Urothelium cell line (cell line): Measurements from ENCODE around the gene DHRS13.
"Not testable (repeated sequence)": the region's sequence is repeated elsewhere in the genome, so short reads cannot be mapped to it uniquely, and the experiment has no call there.

Source experiments
- DNase-seq: peaks from one replicate; pipeline ENCODE4 v3.0.0; 2011; ENCODE audit warnings: low spot score, mixed read lengths
- FAIRE-seq: peaks from 2 replicates; lab custom pipeline; 2011; peaks lifted over from hg19 to GRCh38; lab: Jason Lieb, UNC

DHRS13 gene

DNA sequence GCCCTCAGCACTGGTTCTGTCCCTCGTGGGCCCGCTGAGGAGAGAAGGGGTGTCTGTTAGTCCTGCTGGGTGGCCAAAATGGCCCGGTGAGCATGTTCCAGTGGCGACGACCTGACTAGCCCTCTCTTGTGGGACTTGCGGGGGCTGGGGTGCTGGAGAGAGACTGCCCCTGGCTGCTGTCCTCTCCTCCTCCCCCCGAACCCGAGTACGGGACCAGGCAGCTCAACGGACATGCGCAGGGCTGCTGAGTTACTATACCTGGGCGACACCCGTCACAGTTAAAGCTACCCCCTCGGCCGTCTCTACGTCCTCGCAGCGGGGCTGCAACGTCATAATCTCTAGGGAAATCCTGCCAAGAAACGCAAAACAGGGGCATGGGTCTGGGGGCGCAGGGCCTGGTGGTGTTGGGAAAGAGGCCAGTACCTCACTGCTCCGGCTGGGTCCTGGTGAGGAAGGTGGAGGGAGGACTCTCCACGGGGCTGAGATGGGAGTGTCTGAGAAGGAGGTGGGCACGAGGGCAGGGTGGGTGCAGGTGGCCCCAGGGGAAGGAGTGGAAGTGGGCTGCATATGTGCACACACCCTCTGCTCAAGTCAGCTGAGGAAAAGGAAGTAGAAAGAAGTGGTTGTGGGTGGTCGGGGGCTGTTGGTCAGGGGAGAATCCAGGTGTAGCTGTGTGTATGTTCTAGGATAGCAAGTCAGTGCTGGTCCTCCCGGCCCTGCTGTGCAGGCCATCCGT, 18.7 kb downstream of the DHRS13 start:
- no peak for DNase-seq
- peak; percentile 52 for FAIRE-seq

DNA sequence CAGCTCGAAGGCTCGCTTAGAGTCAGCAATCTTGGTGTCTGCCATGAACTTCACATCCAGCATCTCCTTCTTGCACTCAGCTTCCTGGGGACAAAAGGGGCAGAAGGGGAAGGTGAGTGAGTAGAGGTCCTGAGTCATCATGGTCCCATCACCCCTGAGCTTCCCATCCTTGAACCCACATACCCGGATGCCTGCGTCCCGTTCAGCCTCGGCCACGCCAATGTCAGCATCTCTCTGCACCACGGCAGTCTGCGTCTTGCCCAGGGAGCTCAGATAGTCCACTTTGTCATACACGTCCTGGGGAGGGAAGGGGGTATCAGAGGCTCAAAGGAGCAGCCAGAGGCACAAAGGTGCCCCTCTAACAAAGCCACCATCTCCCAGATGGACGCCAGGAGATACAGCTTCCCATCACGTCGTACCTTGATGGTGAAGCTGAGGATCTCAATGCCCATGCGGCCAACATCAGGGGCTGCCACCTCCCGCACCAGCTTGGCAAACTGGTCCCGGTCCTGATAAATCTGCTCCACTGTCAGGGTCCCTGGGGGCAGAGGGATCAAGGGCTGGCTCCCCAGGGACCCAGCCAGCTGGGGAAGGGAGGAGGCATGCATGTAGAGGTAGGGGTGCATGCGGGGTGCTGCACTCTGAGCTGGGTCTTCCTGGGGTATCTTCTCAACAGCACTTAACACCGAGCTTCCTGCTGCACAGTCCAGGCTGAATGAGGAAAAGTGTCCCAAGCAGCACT, 20.6 kb downstream of the DHRS13 start:
- FAIRE-seq = no peak
- no peak for DNase-seq

DNA sequence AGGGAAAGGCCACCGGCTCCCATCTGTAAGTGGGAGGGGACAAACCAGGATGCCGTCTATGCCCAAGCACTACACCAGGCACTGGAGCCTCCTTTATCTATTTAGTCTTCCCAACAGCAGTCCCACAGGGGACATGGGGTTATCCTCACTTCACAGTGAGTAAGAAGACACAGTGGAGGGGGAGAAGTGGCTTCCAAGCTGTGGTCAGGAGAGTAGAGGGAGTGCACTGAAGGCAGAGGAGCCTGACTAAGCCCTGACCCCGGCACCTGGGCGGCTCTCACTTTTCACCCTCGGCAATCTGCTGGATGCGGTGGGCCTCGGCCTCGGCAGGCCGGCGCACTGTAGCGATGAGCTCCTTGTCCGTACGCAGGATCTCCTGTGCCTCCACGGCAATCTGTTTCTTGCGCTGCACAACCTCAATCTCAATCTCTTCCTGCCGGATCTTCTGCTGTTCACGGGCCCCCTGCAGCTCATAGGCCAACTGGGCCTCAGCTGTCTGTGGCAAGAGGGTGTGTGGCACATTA, 21.3 kb downstream of the DHRS13 start:
- FAIRE-seq = no peak

DNA sequence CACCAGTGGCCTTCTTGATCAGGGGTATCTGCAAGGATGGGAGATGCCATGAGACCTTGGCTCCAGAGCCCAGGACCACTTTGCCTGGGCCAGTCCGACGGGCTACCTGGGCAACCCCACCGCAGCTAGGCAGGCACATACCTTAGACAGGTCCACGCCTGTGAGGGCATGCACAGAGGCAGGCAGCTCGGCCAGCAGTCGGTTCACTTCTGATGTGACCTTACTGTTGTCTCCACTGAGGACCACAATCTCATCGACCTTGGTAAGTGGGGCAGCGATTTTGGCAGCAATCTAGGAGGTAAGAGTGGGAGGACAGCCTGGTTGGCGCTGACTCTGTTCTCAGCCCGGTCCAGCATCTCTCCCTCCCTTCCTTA, 22.3 kb downstream of the DHRS13 start:
- DNase-seq (no peak), FAIRE-seq (no peak)

More for the DNA sequence above, 21.3 kb downstream of the DHRS13 start:
- DNase-seq = no peak

DNA sequence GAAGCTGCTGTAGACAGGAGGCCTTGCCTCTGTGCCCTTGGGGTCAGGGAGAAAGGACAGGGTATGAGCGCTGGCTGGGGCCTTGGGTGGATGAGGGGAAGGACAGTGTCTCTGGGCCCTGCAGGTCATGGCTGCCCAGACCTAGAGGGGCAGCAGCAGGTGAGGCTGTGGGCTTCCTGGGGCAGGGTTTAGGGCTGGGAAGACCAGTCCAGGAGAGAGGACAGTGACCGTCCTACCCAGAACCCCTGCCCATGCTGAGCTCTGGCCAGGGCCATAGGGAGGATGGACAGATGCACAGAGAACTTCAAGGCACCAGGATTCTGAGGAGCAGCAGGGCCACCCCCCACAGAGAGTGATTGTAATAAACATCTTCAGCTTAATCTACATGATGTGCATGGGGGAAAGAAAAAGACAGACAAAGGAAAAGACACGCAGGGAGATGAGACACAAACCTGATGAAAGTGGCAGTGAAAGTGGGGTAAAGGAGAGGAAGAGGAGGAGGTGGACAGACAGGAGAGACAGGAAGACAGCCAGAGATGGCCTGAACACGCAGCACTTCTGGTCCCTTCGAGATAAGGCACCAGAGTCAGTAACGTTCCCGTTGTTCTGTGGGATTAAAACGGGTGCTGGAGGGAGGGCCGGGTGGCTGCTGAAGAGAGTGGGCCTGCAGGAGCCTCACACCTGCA, 22.9 kb downstream of the DHRS13 start:
- FAIRE-seq = no peak
- DNase-seq = no peak

DNA sequence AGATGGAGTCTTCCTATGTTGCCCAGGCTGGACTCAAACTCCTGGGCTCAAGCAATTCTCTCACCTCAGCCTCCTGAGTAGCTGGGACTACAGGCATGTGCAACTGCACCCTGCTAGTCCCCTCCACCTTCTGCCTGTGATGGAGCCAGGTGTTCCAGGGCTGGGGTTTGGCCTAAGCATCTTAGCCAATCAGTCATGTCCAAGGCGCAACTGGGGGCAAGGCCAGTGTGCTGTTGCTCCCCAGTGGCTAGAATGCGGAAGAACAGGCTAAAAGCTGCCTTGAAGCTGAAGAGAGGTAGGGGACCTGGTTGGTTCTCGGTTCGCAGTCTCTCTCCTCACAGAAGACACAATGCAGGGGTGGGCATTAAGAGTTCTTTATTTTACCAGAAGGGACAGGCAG, 23.9 kb downstream of the DHRS13 start:
- FAIRE-seq (no peak), DNase-seq (peak; percentile 47)

DNA sequence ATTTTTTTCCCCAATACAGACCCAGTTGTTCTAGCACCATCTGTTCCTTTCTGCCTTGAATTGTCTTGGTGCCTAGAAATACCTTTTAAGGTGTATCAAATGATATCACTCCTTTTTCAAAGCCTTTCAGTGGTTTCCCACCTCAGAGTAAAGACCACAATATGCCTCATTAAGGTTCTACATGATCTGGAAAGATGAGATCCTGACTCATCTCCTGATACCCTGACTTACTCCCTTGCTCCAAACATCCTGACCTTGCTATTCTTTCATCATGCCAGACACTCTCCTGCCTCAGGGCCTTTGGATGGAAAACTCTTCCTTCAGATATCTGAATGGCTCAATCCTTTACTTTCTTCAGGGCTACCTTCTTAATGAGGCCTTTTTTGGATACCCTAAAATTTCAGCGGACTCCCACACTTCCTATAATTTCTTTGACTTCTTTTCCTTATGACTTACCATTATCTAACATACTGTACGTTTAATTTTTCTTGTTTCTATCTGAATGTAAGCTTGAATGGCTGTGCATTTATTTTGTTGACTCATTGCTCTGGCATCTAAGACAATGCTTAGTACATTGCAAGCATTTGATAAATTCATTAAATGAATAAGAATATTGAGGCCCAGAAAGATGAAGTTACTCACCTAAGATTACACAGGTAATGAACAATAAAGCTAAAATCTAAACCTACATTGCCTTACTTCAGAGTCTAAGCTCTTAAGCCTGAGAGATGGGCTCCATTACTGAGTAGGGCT, 24.5 kb downstream of the DHRS13 start:
- FAIRE-seq = no peak

DNA sequence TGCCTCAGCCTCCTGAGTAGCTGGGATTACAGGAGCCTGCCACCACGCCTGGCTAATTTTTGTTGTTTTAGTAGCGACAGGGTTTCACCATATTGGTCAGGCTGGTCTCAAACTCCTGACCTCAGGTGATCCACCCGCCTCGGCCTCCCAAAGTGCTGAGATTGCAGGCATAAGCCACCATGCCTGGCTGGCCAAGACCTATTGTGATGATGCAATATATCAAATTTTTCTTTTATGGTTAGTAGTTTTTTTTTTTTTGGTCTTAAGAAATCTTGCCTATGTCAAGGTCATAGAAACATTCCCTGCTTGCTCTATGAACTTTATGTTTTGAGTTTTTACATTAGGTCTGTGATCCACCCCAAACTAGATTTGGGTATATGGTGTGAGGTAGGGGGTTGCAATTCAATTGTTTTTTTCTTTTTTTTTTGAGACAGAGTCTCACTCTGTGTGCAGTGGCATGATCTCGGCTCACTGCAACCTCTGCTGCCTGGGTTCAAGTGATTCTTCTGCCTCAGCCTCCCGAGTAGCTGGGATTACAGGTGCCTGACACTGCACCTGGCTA, 25.6 kb downstream of the DHRS13 start:
- FAIRE-seq, DNase-seq: not testable (repeated sequence)

More for the DNA sequence above, 24.5 kb downstream of the DHRS13 start:
- DNase-seq = no peak

DNA sequence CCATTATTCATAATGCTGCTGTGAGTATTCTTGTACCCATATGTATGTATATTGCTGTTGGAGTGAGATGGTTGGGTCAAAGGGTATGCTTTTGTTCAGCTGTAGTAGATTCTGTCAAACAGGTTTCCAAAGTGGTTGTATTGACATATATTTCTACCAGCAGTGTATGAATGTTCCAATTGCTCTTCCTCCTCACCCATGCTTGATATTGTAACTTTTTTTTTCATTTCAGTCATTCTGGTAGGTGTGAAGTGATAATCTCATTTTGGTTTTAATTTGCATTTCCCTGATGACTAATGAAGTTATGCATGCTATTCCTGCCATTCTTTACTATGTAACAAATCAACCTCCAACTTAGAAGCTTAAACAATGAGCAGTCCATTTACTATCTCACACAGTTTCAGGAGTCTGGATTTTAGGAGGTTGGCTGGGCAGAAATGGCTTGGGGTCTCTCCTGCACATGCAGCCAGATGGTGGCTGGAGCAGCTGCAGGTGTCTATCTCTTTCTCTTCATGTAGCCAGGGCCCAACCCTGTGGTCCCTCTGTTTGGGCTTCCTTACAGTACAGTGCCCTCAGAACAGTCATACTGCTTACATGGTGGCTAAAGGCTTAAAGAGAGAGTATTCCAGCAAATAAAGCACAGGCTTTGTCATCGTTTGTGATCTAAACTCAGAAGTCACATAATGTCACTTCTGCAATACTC, 26.9 kb downstream of the DHRS13 start:
- DNase-seq (no peak), FAIRE-seq (no peak)

DNA sequence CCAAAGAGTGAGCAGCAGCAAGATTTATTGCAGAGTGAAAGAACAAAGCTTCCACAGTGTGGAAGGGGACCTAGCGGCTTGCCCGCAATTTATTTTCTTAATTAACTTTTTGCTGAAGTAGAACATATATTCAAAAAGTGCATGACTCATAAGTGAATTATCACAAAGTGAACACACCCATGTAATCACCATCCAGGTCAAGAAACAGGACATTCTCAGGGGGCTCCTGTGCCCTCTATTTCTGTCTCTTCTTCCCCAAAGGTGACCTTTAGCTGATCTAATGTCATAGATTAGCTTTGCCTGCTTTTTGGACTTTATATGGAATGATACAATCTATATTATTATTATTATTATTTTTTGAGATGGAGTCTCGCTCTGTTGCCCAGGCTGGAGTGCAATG, 28.1 kb downstream of the DHRS13 start:
- FAIRE-seq (no peak), DNase-seq (no peak)

DNA sequence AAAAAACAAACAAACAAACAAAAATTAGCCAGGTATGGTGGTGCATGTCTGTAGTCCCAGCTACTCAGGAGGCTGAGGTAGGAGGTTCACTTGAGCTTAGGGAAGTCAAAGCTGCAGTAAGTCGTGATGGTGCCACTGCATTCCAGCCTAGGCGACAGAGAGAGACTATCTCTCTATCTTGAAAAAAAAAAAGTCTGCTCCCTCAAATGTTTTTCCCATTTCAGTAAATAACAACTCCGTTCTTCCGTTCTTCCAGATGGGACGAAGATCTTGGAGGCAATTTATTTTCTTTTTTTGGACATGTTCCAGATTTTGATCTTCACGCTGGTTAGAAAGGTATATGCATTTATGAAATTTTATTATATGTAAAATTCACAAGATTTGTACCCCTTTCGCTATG, 29.0 kb downstream of the DHRS13 start:
- FAIRE-seq = no peak
- no peak for DNase-seq

DNA sequence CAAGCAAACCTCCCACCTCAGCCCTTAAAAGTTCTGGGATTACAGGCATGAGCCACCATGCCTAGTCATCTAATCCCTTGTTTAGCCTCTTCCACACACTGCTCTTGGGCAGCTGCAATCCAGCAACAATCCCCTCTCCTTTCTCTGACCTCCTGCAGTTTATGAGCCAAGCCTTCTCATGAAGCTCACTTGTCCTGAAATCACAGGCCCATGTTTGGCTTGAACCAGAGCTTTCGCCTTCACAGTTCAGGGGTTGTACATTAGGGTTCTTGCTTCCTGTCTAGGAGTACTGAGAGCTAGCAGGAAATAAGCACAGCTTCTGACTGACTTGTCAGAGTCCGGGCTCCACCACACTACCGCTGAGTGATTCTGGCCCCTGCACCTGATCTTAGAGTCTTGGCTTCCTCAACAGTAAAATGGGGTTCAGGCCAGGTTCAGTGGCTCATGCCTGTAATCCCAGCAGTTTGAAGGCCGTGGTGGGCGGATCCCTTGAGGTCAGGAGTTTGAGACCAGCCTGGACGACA, 31.8 kb downstream of the DHRS13 start:
- DNase-seq = no peak
- no peak for FAIRE-seq

DNA sequence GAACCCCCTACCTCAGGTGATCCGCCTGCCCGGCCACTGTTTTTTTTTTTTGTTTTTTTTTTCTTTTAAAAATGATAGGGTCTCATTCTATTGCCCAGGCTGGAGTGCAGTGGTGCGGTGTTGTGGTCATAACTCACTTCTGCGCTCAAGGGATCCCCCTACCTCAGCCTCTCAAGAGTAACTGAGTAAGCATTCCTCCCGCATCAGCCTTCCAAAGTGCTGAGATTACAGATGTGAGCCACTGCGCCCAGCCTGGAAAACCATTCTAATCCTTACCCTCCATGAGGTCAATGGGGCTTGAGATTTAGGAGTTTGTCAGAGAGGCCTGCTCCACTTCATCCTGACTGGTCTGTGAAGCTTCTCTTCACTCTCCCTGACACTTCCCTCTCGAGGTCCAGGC, 35.6 kb downstream of the DHRS13 start:
- DNase-seq (no peak), FAIRE-seq (no peak)

DNA sequence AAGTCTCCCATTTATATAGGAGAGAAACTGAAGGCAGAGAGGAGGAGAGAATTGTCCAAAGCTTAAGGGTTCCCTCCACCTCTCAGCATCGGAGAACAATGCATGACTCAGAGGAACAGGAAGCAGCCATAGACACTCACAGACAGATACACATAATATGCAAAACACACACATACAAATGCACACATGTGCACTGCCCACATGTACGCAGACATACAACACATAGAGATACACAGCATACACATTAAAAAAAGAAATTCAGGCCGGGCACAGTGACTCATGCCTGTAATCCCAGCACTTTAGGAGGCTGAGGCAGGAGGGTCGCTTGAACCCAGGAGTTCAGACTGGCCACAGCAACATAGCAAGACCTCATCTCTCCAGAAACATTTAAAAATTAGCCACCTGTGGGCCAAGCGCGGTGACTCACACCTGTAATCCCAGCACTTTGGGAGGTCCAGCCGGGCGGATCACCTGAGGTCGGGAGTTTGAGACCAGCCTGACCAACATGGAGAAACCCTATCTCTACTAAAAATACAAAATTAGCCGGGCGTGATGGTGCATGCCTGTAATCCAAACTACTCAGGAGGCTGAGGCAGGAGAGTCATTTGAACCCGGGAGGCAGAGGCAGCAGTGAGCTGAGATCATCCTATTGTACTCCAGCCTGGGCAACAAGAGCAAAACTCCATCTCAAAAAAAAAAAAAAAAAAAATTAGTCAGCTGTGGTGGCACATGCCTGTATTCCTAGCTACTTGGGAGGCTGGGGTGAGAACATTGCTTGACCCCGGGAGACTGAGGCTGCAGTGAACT, 36.7 kb downstream of the DHRS13 start:
- no peak for FAIRE-seq
- DNase-seq = no peak

DNA sequence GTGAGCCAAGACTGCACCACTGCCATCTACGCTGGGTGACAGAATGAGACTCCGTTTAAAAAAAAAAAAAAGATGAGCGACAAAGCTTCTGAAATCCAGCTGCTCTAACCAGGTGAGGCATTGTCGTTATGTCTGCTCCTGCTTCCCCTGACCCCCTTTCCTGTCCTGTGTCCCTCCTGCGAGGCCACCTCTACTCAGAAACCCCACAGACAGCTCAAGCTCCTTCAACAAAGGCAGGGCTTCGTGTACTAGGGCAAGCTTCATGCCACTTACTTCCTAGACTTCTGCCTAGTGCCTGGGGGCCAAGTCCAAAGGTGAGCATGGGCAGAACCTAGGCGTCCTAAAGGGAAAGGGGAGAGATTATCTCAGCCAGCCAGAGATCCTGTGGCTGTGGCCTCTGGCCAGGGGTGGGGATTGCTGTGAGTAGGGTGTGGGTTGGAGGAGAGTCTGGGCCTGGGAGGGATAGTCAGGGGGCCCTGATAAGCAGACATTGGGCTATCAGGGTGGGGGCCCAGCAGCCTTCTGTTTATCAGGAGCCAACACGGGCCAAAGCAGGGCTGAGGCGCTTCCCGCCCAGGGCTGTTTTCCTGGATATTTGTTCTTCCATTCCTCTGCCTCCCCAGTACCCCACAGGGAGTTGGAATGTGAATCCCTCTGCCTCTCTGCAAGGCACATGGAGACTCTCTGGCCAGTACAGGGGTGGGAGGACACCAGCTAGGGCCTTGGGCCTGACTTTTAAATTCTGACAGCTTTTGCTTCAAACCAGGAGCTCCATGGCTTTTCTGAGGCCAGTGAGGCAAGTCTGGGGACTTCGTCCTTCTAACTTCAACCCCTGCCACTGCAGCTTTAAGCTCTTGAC, 37.7 kb downstream of the DHRS13 start:
- DNase-seq = no peak
- no peak for FAIRE-seq

DNA sequence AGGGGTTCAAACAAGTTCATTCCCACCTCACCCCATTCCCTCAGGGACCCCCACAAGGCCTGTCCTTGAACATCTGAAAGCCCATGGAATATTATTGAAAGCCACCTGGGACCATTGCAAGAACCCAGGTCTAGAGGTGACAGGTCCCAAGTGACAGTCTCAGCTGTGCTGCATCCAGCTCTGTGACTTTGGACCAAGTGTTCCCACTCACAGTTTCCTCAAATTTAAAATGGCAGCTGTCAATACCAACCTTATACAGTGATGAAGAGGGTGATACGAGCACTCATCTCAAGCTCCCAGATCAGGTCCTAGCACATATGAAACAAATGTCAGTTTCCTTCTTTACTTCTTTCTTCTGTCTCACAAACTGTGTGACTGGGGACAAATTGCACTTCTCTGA, 38.9 kb downstream of the DHRS13 start:
- DNase-seq = no peak

DNA sequence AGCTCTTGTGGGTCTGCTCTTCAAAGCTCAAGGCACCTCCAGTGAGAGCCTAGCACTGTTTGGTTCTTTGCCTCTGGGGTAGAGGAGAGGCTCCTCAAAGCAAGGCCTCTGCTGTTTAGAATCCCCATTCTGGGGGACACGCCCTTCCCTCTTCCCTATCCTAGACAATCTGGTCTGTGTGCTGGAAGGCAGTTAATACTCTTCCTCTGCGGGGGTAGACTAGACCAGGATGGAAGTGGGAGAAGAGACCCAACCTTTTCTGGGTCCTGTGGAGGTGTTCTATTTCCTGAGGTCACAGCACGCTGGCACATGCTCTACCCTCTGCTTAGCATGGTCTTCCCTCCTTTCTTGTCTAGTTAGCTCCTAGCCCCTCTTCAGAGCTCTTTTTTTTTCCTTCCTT, 40.3 kb downstream of the DHRS13 start:
- DNase-seq = no peak

More for the DNA sequence above, 38.9 kb downstream of the DHRS13 start:
- FAIRE-seq = no peak

More for the DNA sequence above, 40.3 kb downstream of the DHRS13 start:
- FAIRE-seq = no peak
